ENCODE results near the gene GAA.

GAA gene

GRCh38 chr17:80081596-80081995 lies 19.8 kb upstream of the GAA start:
- Histone ChIP-seq H3K27ac (ENCODE audit: poor library complexity, severe bottlenecking) (no peak overlapping the region), H3K27me3 (ENCODE audit: insufficient read depth, poor library complexity, severe bottlenecking) (no peaks in the 10 kb centered on the region), H3K9me3 (ENCODE audit: severe bottlenecking) (no peaks in the 10 kb centered on the region), H3K36me3 (ENCODE audit: low read depth) (no peaks in the 10 kb centered on the region), H3K4me1 (ENCODE audit: insufficient read depth, poor library complexity, severe bottlenecking) (no peaks in the 10 kb centered on the region), H3K4me3 (ENCODE audit: severe bottlenecking) (no peak overlapping the region)
- ATAC-seq (ENCODE audit: low read depth) (no peak), DNase-seq (ENCODE audit: low spot score) (no peak)
- no peak for TF ChIP-seq CTCF (IDR thresholded peaks at IDR 0.05; ENCODE audit: poor library complexity, severe bottlenecking)

GRCh38 chr17:80082403-80083135 lies 18.8 kb upstream of the GAA start:
- Histone ChIP-seq H3K27ac (ENCODE audit: poor library complexity, severe bottlenecking) (no peak overlapping the region), H3K9me3 (ENCODE audit: severe bottlenecking) (no peaks in the 10 kb centered on the region), H3K36me3 (ENCODE audit: low read depth) (no peaks in the 10 kb centered on the region), H3K4me1 (ENCODE audit: insufficient read depth, poor library complexity, severe bottlenecking) (no peaks in the 10 kb centered on the region), H3K4me3 (ENCODE audit: severe bottlenecking) (no peak overlapping the region), H3K27me3 (ENCODE audit: insufficient read depth, poor library complexity, severe bottlenecking) (no peaks in the 10 kb centered on the region)
- peak; percentile 55; the same call in 2 of the 3 replicates for ATAC-seq (ENCODE audit: low read depth)
- TF ChIP-seq CTCF (IDR thresholded peaks at IDR 0.05; ENCODE audit: poor library complexity, severe bottlenecking), result peak; percentile 85
- no peak for DNase-seq (ENCODE audit: low spot score)

GRCh38 chr17:80083136-80083661 lies 18.2 kb upstream of the GAA start:
- H3K27ac ChIP-seq (ENCODE audit: poor library complexity, severe bottlenecking), result no peak overlapping the region
- TF ChIP-seq CTCF (IDR thresholded peaks at IDR 0.05; ENCODE audit: poor library complexity, severe bottlenecking), result no peak
- no peaks in the 10 kb centered on the region for H3K4me1 ChIP-seq (ENCODE audit: insufficient read depth, poor library complexity, severe bottlenecking)
- no peak overlapping the region for H3K4me3 ChIP-seq (ENCODE audit: severe bottlenecking)
- DNase-seq (ENCODE audit: low spot score) (no peak), ATAC-seq (ENCODE audit: low read depth) (no peak)
- no peaks in the 10 kb centered on the region for H3K27me3 ChIP-seq (ENCODE audit: insufficient read depth, poor library complexity, severe bottlenecking)
- H3K9me3 ChIP-seq (ENCODE audit: severe bottlenecking), result no peaks in the 10 kb centered on the region
- H3K36me3 ChIP-seq (ENCODE audit: low read depth), result no peaks in the 10 kb centered on the region

- ATAC-seq (ENCODE audit: low read depth), result no peak
- no peak for DNase-seq (ENCODE audit: low spot score)
- H3K4me1 ChIP-seq (ENCODE audit: insufficient read depth, poor library complexity, severe bottlenecking), result no peaks in the 10 kb centered on the region
- no peaks in the 10 kb centered on the region for H3K9me3 ChIP-seq (ENCODE audit: severe bottlenecking)
- no peaks in the 10 kb centered on the region for H3K36me3 ChIP-seq (ENCODE audit: low read depth)
- H3K27me3 ChIP-seq (ENCODE audit: insufficient read depth, poor library complexity, severe bottlenecking), result no peaks in the 10 kb centered on the region
- no peak overlapping the region for H3K4me3 ChIP-seq (ENCODE audit: severe bottlenecking)
- H3K27ac ChIP-seq (ENCODE audit: poor library complexity, severe bottlenecking), result no peak overlapping the region
- TF ChIP-seq CTCF (IDR thresholded peaks at IDR 0.05; ENCODE audit: poor library complexity, severe bottlenecking), result no peak
These were observed 16.6 kb upstream of the GAA start for GRCh38 chr17:80084773-80085172.

- H3K27ac ChIP-seq (ENCODE audit: poor library complexity, severe bottlenecking), result no peak overlapping the region
- no peak for DNase-seq (ENCODE audit: low spot score)
- H3K4me3 ChIP-seq (ENCODE audit: severe bottlenecking), result no peak overlapping the region
- TF ChIP-seq CTCF (IDR thresholded peaks at IDR 0.05; ENCODE audit: poor library complexity, severe bottlenecking), result no peak
- ATAC-seq (ENCODE audit: low read depth), result no peak
- H3K4me1 ChIP-seq (ENCODE audit: insufficient read depth, poor library complexity, severe bottlenecking), result no peaks in the 10 kb centered on the region
- no peaks in the 10 kb centered on the region for H3K27me3 ChIP-seq (ENCODE audit: insufficient read depth, poor library complexity, severe bottlenecking)
- H3K9me3 ChIP-seq (ENCODE audit: severe bottlenecking), result no peaks in the 10 kb centered on the region
- no peaks in the 10 kb centered on the region for H3K36me3 ChIP-seq (ENCODE audit: low read depth)
These were observed 15.3 kb upstream of the GAA start for GRCh38 chr17:80086081-80086480.

Data from RWPE2 (cell line).